PC-9 (cell line): ENCODE data around the gene PDE4D.

ENCODE experiments used
- EZH2 ChIP-seq: fragments of 200-600 bp; sonication (generic); IDR thresholded peaks from 2 replicates; pipeline ENCODE4 v1.8.0; 2017; ENCODE audit warnings: antibody characterized with exemption, low read depth
- TF ChIP-seq, protein P1 (sequence below): fragments of 200-600 bp; sonication (generic); conservative IDR thresholded peaks from 2 replicates; pipeline ENCODE4 v1.6.1; 2017; ENCODE audit warnings: mixed run types, antibody characterized with exemption, mild to moderate bottlenecking, moderate library complexity

- TF ChIP-seq, protein P1, sequence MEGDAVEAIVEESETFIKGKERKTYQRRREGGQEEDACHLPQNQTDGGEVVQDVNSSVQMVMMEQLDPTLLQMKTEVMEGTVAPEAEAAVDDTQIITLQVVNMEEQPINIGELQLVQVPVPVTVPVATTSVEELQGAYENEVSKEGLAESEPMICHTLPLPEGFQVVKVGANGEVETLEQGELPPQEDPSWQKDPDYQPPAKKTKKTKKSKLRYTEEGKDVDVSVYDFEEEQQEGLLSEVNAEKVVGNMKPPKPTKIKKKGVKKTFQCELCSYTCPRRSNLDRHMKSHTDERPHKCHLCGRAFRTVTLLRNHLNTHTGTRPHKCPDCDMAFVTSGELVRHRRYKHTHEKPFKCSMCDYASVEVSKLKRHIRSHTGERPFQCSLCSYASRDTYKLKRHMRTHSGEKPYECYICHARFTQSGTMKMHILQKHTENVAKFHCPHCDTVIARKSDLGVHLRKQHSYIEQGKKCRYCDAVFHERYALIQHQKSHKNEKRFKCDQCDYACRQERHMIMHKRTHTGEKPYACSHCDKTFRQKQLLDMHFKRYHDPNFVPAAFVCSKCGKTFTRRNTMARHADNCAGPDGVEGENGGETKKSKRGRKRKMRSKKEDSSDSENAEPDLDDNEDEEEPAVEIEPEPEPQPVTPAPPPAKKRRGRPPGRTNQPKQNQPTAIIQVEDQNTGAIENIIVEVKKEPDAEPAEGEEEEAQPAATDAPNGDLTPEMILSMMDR = no peak
- TF ChIP-seq EZH2 = no peak
Observed at GRCh38 chr5:59130431-59130830, 763.1 kb downstream of the PDE4D start.
